PC-9 (cell line): ENCODE data around the gene SLC44A5.

Experiments
- CTCF ChIP-seq: fragments of 200-600 bp; sonication (generic); conservative IDR thresholded peaks from 2 replicates; pipeline ENCODE4 v1.6.1; 2017; ENCODE audit warnings: mixed run types, antibody characterized with exemption, mild to moderate bottlenecking, moderate library complexity
- EZH2 ChIP-seq: fragments of 200-600 bp; sonication (generic); IDR thresholded peaks from 2 replicates; pipeline ENCODE4 v1.8.0; 2017; ENCODE audit warnings: antibody characterized with exemption, low read depth

- TF ChIP-seq CTCF (no peak), EZH2 (no peak)
Observed at GRCh38 chr1:75615613-75616435, 4.9 kb upstream of the SLC44A5 start.
